Mucosa of stomach (tissue), 1 donor: ENCODE measurements around the gene DVL1.

ENCODE experiments used
- H3K27me3 ChIP-seq: one replicate; pipeline ENCODE4 v1.7.0; 2013; ENCODE audit warnings: mild to moderate bottlenecking, low read length; ENCODE audit not compliant: control insufficient read depth, insufficient read depth
- H3K36me3 ChIP-seq: one replicate; pipeline ENCODE4 v1.7.0; 2013; ENCODE audit warnings: low read length; ENCODE audit not compliant: control insufficient read depth, insufficient read depth
- H3K4me1 ChIP-seq: one replicate; pipeline ENCODE4 v1.7.0; 2013; ENCODE audit warnings: mild to moderate bottlenecking, low read length; ENCODE audit not compliant: control insufficient read depth, insufficient read depth
- H3K4me3 ChIP-seq: one replicate; pipeline ENCODE4 v1.7.0; 2013; ENCODE audit warnings: low read length
- H3K9ac ChIP-seq: one replicate; pipeline ENCODE4 v1.7.0; 2013; ENCODE audit warnings: mild to moderate bottlenecking, low read length, moderate library complexity
- H3K9me3 ChIP-seq: one replicate; pipeline ENCODE4 v1.7.0; 2013; ENCODE audit warnings: mild to moderate bottlenecking, low read length, moderate library complexity; ENCODE audit not compliant: control insufficient read depth
- donor health status: Pancreatic carcinoma.

The DVL1 gene

DNA sequence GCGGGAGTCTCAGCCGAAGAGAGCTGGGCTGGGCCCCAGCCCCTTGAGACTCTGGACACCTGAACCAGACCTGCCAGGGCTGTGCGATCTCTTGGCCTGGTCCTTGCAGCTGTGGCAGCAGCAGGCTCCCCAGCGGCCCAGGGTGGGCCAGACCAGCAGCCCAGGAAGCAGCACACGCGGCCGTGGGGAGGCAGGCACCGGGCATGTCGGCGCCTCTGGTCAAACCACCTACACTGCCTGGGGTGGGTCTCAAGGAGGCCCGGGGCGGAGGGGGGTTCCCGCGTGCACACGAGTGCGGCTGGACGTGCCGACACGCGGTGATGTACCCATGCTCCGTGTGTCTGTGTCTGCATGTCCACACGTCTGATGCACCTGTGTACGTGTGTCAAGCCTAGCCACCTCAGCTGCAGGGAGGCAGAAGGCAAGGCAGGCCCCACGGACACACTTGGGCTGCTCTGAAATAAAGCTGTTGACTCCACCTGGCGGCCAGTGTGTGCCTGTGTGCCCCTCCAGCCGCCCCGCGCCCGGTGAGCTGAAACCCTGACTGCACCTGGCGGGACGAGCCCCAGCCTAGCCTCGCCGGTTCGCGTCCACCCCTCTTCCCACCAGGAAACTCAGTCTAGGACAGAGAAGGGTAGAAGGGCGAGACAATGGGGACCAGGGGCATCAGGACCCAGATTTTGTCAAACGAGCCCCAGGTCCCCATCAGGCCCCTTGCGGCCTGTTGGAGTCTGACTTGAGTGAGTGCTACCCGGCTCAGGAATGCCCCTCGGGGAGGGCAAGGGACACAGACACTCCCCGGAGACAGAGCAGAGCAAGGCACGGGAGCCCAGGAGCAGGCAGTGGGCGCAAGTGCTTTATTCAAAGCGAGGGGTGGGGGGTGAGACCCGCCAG is 57.4 kb downstream of the DVL1 start:
- no peaks in the 10 kb centered on the region for H3K9me3 ChIP-seq
- H3K4me3 ChIP-seq = no peak overlapping the region
- no peaks in the 10 kb centered on the region for H3K36me3 ChIP-seq
- H3K27me3 ChIP-seq = peaks cover 12% of the 10 kb centered on the region
- peaks cover 19% of the 10 kb centered on the region for H3K4me1 ChIP-seq
- H3K9ac ChIP-seq = peak overlapping the region; percentile 34

DNA sequence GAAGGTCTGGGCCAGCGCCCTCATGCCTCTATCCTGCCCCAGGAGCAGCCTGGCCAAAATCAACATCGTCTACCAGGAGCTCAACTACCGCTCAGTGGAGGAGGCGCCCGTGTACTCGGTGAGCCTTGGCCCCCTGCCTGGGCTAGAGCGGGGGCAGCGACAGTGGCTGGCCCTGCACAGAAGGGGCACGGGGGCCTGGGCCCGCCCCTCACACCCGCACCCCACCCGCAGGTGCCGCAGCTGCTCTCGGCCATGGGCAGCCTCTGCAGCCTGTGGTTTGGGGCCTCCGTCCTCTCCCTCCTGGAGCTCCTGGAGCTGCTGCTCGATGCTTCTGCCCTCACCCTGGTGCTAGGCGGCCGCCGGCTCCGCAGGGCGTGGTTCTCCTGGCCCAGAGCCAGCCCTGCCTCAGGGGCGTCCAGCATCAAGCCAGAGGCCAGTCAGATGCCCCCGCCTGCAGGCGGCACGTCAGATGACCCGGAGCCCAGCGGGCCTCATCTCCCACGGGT is 58.1 kb downstream of the DVL1 start:
- Histone ChIP-seq H3K9me3 (no peaks in the 10 kb centered on the region), H3K9ac (peak overlapping the region; percentile 34), H3K27me3 (peaks cover 12% of the 10 kb centered on the region), H3K36me3 (no peaks in the 10 kb centered on the region), H3K4me1 (peaks cover 21% of the 10 kb centered on the region), H3K4me3 (no peak overlapping the region)

DNA sequence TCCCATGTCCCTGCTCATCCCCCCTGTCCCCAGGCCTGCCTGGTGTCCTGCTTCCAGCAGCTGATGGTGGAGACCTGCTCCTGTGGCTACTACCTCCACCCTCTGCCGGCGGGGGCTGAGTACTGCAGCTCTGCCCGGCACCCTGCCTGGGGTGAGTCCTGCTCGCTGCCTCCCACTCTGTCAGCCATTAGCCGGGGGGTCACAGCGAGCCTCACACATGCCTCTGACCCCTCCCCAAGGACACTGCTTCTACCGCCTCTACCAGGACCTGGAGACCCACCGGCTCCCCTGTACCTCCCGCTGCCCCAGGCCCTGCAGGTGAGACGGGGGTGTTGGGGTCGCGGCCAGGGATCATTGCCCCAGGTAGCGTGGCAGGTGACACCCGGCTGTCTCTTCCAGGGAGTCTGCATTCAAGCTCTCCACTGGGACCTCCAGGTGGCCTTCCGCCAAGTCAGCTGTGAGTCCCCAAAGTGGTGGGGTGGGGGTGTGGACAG is 58.9 kb downstream of the DVL1 start:
- no peak overlapping the region for H3K4me3 ChIP-seq
- H3K9ac ChIP-seq = no peak overlapping the region
- H3K9me3 ChIP-seq = no peaks in the 10 kb centered on the region
- H3K27me3 ChIP-seq = peaks cover 18% of the 10 kb centered on the region
- H3K4me1 ChIP-seq = peaks cover 29% of the 10 kb centered on the region
- no peaks in the 10 kb centered on the region for H3K36me3 ChIP-seq

DNA sequence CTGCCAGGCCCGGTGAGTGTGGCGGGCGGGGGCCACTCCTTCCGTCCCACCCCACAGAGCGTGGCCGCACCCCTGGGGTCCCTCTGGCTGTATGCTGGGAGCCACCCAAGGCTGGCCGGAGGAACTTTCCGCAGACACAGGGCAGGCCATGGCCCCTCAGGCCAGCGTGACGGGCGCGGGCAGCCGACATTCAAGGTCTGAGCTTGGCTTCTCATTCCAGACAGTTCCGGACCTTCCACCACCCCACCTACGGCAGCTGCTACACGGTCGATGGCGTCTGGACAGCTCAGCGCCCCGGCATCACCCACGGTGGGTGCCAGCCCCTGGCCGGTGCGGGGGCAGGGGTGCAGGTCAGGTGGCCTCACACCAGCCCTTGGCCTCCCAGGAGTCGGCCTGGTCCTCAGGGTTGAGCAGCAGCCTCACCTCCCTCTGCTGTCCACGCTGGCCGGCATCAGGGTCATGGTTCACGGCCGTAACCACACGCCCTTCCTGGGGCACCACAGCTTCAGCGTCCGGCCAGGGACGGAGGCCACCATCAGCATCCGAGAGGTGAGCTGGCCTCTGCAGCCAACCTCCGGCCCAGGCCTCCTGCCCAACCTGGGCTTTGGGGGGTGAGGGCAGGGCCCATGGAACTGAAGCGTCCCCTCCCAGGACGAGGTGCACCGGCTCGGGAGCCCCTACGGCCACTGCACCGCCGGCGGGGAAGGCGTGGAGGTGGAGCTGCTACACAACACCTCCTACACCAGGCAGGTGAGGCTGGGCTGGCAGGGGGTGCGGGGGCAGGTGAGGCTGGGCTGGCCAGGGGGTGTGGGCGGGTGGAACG is 61.7 kb downstream of the DVL1 start:
- peaks cover 41% of the 10 kb centered on the region for H3K4me1 ChIP-seq

DNA sequence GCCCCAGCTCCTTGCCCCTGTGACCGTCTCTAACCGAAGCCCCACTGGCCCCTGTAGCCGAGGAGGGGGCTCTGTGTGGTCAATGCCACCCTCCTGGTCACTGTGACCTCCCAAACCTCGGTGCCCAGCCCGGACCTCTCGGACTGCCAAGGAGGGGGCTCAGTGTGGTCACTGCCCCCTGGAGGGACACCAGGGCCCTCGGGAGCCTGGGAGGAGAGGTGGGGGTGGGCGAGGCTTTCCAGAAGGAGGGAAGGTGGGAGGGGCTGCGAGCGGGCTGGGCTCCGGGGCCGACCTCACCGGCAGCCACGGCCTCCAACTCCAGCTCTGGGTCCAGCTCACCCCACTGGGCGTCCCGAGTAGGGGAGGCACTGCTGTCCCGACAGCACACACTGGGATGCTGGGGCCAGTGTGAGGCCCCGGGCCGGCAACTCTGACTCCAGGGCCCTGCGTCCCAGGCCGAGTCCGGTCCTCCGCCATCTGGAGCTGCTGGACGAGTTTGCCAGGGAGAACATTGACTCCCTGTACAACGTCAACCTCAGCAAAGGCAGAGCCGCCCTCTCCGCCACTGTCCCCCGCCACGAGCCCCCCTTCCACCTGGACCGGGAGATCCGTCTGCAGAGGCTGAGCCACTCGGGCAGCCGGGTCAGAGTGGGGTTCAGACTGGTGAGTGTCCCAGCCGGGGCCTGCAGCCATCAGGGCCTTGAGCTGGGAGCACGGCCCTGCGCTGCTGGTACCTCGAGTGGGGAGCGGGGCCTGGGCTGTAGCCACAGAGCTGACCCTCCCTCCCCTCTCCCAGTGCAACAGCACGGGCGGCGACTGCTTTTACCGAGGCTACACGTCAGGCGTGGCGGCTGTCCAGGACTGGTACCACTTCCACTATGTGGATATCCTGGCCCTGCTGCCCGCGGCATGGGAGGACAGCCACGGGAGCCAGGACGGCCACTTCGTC is 62.6 kb downstream of the DVL1 start:
- peaks cover 17% of the 10 kb centered on the region for H3K27me3 ChIP-seq
- no peak overlapping the region for H3K4me3 ChIP-seq
- H3K9me3 ChIP-seq = no peaks in the 10 kb centered on the region
- no peaks in the 10 kb centered on the region for H3K36me3 ChIP-seq
- H3K4me1 ChIP-seq = peaks cover 44% of the 10 kb centered on the region
- no peak overlapping the region for H3K9ac ChIP-seq

More for the DNA sequence above, 61.7 kb downstream of the DVL1 start:
- Histone ChIP-seq H3K27me3 (peaks cover 18% of the 10 kb centered on the region), H3K4me3 (no peak overlapping the region), H3K9me3 (no peaks in the 10 kb centered on the region), H3K9ac (no peak overlapping the region), H3K36me3 (no peaks in the 10 kb centered on the region)

DNA sequence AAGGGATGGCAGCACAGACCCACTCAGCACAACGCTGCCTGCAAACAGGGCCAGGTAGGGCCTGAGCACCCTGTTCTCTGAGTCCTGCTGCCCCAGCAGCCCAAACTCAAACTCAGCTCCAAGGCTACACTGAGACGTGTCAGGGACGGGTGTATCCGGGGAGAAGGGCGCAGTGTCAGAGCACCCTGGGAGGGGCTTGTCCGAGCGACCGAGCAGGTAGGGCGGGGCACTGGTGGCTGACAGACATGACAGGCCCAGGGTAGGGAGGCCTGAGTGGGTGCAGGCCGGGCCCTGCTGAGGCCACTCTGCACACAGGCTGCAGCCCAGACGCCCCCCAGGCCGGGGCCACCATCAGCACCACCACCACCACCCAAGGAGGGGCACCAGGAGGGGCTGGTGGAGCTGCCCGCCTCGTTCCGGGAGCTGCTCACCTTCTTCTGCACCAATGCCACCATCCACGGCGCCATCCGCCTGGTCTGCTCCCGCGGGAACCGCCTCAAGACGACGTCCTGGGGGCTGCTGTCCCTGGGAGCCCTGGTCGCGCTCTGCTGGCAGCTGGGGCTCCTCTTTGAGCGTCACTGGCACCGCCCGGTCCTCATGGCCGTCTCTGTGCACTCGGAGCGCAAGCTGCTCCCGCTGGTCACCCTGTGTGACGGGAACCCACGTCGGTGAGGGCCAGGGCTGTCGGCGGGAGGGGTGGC is 63.5 kb downstream of the DVL1 start:
- H3K4me3 ChIP-seq = no peak overlapping the region
- H3K4me1 ChIP-seq = peaks cover 41% of the 10 kb centered on the region
- H3K36me3 ChIP-seq = no peaks in the 10 kb centered on the region
- no peaks in the 10 kb centered on the region for H3K9me3 ChIP-seq
- peaks cover 13% of the 10 kb centered on the region for H3K27me3 ChIP-seq
- H3K9ac ChIP-seq = no peak overlapping the region
